Mucosa of descending colon (tissue), 3 donors: ENCODE measurements around the gene CHST3. TPM values are rescaled to one million over a fixed set of nuclear protein-coding genes. Genes with fewer than 3 reads are reported as not detected.
A peak's percentile ranks its signal among the peaks of the same experiment; 100 is the strongest.
"Not testable (repeated sequence)": the region's sequence is repeated elsewhere in the genome, so short reads cannot be mapped to it uniquely, and the experiment has no call there.

Source experiments
- ATAC-seq: fragments of 200-7000 bp; cut with Tn5 transposase; one replicate; pipeline ENCODE4 v1.9.1; 2020; ENCODE audit warnings: mild to moderate bottlenecking, moderate library complexity
- DNase-seq, 3 donors: peaks; one replicate each; pipeline ENCODE4 v3.0.0-alpha.2; 2020
- H3K36me3 ChIP-seq: fragments of 200-600 bp; one replicate; pipeline ENCODE4 v1.8.0; 2021; ENCODE audit warnings: low read depth, mild to moderate bottlenecking
- H3K4me1 ChIP-seq: fragments of 200-600 bp; one replicate; pipeline ENCODE4 v1.8.0; 2021; ENCODE audit warnings: low read depth, mild to moderate bottlenecking
- H3K4me3 ChIP-seq: fragments of 200-600 bp; one replicate; pipeline ENCODE4 v1.8.0; 2021; ENCODE audit warnings: mild to moderate bottlenecking
- H3K9me3 ChIP-seq: fragments of 200-600 bp; one replicate; pipeline ENCODE4 v1.8.0; 2021; ENCODE audit warnings: mild to moderate bottlenecking
- intact Hi-C, 2 donors: fragments of 100-400 bp; cut with DNase I in 1 of 2; cut with micrococcal nuclease in 1 of 2; formaldehyde crosslinking; loops; one replicate each; pipeline versions ENCODE4 v1.11.0 to v1.11.1; 2022; cut with DNase I, micrococcal nuclease
- total RNA-seq, 3 donors: library from RNA; stranded (reverse); fragmentation: NEBNext Ultra II Directional in 2 of 3; extraction: Animal tissue kit (Norgen Biotek cat#: 25700) in 2 of 3; gene quantifications; one replicate each; pipeline versions ENCODE4 v1.2.1 to v1.2.4, GENCODE V29; 2021 to 2023
- TF ChIP-seq, protein P1 (sequence below): fragments of 200-600 bp; IDR thresholded peaks from one replicate; pipeline ENCODE4 v1.8.0; 2022; ENCODE audit warnings: antibody characterized with exemption, mild to moderate bottlenecking
- donor health status: DM: no; HTN: no; CAD: no; lungs with moderate emphysema.
- donor health status: DM: no; HTN: no; CAD: no.
- donor health status: DM: no; HTN: yes; CAD: no.

Gene CHST3
- total RNA-seq, 3 donors from 2014 or later = 1.1 to 15.7 (median 3.1) TPM

- DNase-seq (peak; percentile 57 to 77 (median 68)), ATAC-seq (peak; percentile 77)
- intact Hi-C loops = no loop called here
- TF ChIP-seq, protein P1, sequence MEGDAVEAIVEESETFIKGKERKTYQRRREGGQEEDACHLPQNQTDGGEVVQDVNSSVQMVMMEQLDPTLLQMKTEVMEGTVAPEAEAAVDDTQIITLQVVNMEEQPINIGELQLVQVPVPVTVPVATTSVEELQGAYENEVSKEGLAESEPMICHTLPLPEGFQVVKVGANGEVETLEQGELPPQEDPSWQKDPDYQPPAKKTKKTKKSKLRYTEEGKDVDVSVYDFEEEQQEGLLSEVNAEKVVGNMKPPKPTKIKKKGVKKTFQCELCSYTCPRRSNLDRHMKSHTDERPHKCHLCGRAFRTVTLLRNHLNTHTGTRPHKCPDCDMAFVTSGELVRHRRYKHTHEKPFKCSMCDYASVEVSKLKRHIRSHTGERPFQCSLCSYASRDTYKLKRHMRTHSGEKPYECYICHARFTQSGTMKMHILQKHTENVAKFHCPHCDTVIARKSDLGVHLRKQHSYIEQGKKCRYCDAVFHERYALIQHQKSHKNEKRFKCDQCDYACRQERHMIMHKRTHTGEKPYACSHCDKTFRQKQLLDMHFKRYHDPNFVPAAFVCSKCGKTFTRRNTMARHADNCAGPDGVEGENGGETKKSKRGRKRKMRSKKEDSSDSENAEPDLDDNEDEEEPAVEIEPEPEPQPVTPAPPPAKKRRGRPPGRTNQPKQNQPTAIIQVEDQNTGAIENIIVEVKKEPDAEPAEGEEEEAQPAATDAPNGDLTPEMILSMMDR = no peak
- Histone ChIP-seq H3K4me1 (peaks cover 12% of the 10 kb centered on the region), H3K36me3 (no peaks in the 10 kb centered on the region), H3K9me3 (no peaks in the 10 kb centered on the region), H3K4me3 (no peak overlapping the region)
These were observed 11.1 kb downstream of the CHST3 start for GRCh38 chr10:71975087-71975870.

DNA sequence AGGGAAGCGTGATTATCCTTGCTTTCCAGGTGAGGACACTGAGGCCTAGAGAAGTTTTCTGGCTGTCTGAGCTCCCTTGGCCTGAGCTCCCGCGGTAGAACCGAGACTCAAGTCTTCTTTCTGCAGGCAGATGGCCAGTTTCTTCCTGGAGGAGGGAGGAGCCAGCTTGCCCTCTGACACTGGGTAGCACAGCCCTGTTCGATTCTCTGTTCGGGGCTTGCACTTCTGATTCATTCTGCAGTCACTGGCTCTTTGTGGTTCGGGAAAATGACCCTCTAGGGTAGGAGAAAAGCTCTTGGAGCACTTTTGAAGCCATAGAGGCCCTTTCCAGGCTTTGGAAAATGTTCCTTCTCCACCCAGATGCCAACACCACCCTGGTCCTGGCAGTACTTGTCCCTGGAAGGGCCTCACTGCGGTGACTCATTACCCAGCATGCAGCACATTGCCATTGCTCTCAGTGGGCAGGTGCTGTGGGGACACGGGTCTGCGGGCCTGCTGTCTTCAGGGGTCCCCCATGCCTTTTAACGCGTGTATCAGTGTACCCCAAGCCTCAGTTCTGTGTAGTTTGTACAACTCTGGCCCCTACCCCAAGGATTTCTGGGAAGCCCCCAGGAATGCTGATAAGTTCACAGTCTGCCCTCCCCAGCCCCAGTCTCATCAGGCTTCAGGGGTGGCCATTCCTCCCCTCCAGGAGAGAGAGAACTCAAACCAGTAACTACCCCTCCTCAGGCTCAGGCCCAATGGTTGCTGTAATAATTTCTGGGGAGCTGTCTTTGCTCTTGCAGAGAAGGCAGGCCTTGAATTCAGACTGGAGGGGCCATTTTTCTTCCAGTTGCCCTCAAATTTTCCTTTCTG lies 11.9 kb downstream of the CHST3 start:
- Histone ChIP-seq H3K9me3 (no peaks in the 10 kb centered on the region), H3K36me3 (no peaks in the 10 kb centered on the region), H3K4me3 (no peak overlapping the region), H3K4me1 (peaks cover 12% of the 10 kb centered on the region)
- TF ChIP-seq, protein P1 = no peak
- ATAC-seq (peak; percentile 75), DNase-seq (peak in 1 of 3 donors; percentile 39)
- intact Hi-C loops = no loop called here

GRCh38 chr10:71977614-71977903 lies 13.4 kb downstream of the CHST3 start:
- DNase-seq, H3K4me3 ChIP-seq, ATAC-seq, intact Hi-C loops, H3K36me3 ChIP-seq, H3K9me3 ChIP-seq: not testable (repeated sequence)
- peaks cover 12% of the 10 kb centered on the region for H3K4me1 ChIP-seq

- Histone ChIP-seq H3K4me1 (peaks cover 12% of the 10 kb centered on the region), H3K9me3 (no peaks in the 10 kb centered on the region), H3K36me3 (no peaks in the 10 kb centered on the region), H3K4me3 (no peak overlapping the region)
- intact Hi-C loops = no loop called here
- TF ChIP-seq, protein P1 = no peak
- DNase-seq (no peak), ATAC-seq (no peak)
These were observed 14.3 kb downstream of the CHST3 start for GRCh38 chr10:71978476-71978875.

DNA sequence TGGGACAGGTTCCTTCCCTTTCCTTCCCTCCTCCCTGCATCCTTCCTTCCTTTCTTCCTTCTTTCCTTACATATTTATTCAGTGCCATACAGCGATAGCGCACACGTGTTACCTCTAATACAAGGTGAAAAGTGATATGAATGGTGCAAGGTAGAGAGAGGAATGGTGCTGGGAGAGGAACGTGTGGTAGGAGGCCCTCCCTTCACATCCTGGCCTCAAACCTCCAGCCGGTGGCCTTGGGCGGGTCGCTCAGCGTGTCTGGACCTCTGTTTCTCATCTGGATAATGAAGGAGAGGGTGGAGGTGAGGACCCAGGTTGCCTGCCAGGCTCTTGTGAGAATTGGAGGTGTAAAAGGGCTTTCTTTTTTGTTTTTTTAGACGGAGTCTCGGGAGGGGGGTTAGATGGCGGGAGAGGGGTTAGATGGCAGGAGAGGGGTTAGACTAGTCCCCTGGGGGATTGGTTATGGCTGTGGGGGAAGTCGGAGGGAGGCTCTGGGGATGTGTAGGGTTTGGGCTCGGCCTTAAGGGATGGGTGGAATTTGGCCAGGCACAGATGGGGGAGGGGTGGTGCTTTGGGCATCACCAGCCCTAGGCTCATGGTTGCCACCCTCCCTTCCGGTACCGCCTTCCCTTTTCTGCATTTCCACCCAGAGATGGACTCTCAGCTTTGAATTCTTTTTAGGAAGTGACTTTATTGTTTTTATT lies 14.9 kb downstream of the CHST3 start:
- H3K36me3 ChIP-seq = no peaks in the 10 kb centered on the region
- H3K4me1 ChIP-seq = peaks cover 12% of the 10 kb centered on the region
- ATAC-seq = no peak
- H3K4me3 ChIP-seq = no peak overlapping the region
- DNase-seq = no peak
- TF ChIP-seq, protein P1 = no peak
- H3K9me3 ChIP-seq = no peaks in the 10 kb centered on the region
- intact Hi-C loops = no loop called here
